GM18498 (cell line): Measurements from ENCODE around the gene DEPDC5.

Source experiments
- ATAC-seq: cut with Tn5 transposase; IDR thresholded peaks from one replicate; pipeline ENCODE4 v1.9.1; 2021; ENCODE audit warnings: mild to moderate bottlenecking, moderate library complexity; ENCODE audit not compliant: unreplicated experiment

DEPDC5 gene

GRCh38 chr22:31920306-31920705, 166.5 kb downstream of the DEPDC5 start:
- no peak for ATAC-seq

DNA sequence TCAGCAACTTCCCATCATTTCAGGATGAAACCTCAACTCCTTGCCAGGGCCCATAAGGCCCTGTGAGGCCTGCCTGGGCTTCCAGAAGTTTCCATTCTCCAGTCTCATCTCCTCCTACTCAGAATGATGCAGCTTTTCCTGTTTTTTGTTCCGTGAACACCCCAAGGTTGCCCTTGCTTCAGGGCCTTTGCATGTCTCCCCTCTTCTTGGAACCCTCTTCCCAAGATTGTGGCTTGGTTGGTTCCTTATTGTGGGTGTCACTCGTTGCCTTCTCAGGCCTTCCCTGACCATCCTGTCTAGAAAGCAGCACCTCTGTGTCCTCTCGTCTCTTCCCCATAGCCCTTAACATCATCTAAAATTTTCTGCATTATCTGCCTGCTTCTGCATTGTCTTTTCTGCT, 167.3 kb downstream of the DEPDC5 start:
- ATAC-seq: no peak

- no peak for ATAC-seq
Observed at GRCh38 chr22:31922534-31922933, 168.7 kb downstream of the DEPDC5 start.

DNA sequence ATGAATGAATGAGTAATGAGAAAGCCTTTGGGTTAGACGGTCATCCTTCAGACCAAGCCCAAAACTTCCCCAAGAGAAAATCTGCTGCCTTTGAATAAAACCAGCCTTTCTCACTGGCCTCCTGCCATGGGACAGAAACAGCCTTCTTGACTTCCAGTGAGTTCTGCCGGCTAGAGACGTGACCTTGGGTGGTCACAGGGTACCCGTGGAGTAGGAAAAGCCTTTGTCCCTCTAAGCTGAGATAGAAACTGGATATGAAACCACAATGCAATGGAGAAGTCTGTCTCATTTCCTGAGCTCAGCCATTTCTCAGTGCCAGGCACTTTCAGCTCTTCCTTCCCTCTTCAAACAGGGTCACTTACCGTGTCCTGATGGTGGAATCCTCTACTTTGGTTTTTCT, 169.3 kb downstream of the DEPDC5 start:
- no peak for ATAC-seq

- no peak for ATAC-seq
Observed at GRCh38 chr22:31923747-31924146, 169.9 kb downstream of the DEPDC5 start.

GRCh38 chr22:31925056-31925455, 171.2 kb downstream of the DEPDC5 start:
- no peak for ATAC-seq

DNA sequence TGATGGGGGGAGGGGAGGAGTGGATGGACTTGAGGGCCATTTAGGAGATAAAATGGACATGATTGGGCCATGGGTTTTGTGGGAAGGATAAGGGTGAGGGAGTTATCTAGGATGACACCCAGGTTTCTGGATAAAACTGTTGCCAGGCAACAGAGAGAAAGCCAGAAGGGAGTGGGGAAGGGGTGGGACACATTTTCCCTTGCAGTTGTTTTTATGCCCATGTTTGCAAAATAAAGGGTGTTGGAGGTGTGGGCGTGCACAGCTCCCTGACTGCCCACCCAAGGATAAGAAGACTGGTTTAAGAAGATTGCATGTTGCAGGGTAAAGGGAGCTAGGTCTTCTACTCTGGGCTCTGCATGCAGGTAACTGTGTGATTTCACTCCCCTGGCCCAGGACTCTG, 172.2 kb downstream of the DEPDC5 start:
- ATAC-seq: no peak

DNA sequence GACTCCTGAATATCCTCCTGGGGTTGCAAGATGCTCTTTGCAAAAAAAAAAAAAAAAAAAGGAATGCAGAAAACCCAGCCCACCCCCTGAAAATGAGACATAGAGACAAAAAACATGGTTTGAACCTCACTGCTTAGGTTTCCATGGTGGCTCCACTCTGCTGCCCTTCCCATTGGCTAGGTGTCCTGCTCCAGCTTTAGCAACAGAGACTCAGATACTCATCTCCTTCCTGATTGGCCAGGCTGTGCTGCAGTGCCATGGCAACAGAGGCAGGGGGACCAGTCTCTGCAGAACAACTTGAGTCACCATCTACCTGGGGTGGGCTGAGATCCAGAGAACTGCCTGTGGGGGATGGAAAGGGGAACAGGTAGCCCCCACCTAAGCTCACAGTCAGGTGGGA, 173.2 kb downstream of the DEPDC5 start:
- ATAC-seq: no peak

GRCh38 chr22:31927562-31927961, 173.7 kb downstream of the DEPDC5 start:
- ATAC-seq: no peak

DNA sequence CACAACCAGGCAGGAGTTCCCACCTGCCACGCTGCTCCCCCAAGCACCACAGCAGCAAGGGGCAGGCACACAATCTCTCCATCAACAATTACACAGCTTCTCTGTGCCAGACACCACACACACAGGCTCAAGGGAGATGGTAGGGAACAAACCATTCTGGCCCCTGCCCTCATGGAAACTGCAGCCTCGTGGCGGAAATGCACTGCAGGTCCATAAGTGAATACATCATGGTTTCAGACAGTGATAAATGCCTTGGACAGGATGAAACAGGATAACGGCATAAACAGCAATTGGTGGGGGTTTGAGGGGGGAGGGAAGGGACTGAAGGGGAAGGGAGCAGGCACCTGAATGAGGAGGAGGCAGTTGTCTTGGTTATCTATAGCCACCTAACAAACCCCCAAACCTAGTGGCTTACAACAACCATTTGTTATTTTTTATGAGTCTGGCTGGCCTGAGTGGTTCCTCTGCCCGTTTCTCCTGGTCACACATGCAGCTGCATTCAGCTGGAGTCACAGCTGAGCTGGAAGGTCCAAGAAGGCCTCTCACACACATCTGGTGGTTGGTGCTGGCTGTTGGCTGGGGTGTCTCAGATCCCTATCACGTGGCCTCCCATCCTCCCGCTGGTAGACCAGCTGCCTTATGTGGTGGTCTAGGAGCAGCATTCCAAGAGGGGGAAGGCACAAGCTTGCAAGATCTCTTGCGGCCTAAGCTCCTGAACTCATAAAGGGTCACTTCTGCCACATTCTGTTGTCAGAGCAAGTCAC, 175.5 kb downstream of the DEPDC5 start:
- no peak for ATAC-seq

DNA sequence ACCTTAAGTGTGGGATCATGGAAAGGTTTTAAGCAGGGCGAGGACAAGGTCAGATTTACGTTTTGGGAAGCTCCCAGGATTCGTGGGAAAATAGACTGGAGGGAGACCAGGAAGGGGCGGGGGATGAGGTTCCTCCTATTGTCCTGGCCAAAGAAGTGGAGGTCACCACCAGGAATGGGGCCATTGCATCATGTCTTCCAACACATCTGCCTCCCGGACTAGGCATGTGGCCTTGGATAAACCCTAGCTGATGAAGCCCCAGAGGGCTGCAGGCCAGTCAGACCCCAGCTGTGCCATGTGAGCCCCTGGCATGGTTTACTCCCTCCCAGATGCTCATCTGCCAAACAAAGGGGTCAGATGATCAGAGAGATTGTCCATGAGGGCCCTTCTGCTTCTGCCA, 179.0 kb downstream of the DEPDC5 start:
- ATAC-seq: no peak

GRCh38 chr22:31933406-31933805, 179.6 kb downstream of the DEPDC5 start:
- no peak for ATAC-seq

DNA sequence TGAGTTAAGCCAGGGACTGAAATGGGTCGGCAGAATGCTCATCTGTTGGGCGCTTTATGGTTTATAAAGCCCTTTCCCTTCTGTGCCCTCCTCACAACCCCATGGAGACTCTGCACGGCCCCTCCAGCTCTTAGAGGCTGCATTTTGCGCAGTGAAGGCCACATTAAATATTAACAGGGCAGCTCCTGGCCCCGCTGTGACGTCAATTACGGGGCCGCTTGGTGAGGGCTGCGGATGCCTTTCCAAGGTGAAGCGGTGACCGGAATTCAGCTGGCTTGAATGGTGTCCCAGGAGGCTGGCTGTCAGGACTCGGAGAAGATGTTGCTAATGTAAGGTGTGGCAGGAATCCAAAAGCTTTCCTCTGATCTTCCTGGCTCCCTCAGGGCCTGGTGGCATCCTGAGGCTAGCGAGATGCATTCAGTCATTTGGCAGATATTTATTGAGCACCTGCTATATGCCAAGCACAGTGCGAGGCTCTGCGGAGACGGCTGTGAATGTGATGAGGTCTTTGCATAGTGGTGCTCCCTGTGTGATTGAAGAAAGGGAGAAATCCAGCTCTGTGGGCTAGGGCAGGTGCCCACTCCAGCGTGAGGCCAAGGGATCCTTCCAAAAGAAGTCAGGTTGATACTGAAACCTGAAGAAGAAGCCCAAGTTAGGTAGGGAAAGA, 180.1 kb downstream of the DEPDC5 start:
- no peak for ATAC-seq

- ATAC-seq: no peak
Observed at GRCh38 chr22:31935961-31936635, 182.3 kb downstream of the DEPDC5 start.

DNA sequence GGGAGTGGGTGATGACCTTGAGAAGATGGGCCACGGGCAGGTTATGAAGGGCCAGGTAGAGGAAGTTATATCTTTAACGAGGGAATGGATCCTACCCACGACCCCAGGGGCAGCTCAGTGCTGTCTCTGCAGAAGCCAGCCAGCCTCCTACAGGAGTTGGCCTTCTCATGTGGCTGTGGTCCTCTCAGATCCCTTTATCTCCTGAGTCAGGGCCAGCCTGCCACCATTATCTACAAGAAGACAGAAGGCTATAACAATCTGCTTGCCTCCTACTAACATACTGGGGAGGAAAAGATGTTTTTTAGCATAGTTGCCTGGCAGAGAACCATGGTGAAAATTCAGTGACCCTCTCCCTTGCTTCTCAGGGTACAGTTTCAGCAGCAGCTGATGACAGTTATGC, 183.5 kb downstream of the DEPDC5 start:
- no peak for ATAC-seq

GRCh38 chr22:31938296-31938695, 184.5 kb downstream of the DEPDC5 start:
- ATAC-seq: no peak

GRCh38 chr22:31940506-31940905, 186.7 kb downstream of the DEPDC5 start:
- no peak for ATAC-seq

DNA sequence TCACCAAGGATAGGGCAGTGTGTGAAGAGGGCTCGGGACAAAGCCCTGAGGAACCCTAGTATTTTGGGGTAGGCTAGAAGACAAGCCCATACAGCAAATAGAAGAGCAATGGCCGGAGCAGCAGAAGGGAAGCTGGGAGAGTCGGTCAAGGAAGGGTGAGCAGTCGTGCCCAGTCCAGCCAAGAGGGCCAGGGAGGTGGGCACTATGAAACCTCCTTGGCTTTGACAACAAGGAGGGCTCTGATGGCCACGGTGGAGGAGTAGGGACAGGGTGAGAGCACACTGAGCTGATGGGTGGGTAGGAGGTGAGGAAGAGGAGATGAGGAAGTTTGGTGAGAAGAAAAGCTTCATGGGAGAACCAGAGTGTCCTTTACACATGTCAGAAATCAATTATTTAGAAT, 188.3 kb downstream of the DEPDC5 start:
- no peak for ATAC-seq

GRCh38 chr22:31943206-31943977, 189.6 kb downstream of the DEPDC5 start:
- no peak for ATAC-seq

DNA sequence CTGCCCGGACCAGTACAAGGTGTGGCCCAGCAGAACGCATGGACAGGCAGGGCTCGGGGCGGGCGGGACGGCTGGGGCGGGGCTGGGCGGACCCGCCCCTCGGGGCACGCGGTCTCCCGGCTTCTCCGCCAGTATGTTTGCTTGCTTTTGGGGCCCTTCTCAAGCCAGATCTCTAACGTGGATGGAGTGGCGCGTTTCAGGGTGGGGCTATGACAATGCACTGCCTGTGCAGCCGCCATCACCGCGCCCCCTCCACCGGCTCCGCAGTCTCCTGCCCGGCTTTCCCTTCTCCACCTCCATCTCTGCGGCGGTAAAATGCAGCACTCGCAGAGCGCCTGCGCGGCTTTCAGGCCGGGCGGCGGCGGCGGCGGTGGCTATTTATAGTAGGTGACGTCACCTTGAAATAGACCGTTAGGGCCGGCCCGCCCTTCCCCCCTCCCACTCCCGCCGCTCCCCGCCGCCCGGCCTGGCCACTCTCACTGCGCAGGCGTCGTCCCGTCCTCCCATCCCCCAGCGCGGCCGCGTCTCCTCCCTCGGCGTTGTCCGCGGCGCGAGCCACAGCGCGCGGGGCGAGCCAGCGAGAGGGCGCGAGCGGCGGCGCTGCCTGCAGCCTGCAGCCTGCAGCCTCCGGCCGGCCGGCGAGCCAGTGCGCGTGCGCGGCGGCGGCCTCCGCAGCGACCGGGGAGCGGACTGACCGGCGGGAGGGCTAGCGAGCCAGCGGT, 190.3 kb downstream of the DEPDC5 start, which contains the start of gene YWHAH:
YWHAH (plus strand) TSS at position 558 of the 722 bp plus-strand sequence. CDS start 199 bp downstream, outside the sequence.
- peak; percentile 81 for ATAC-seq
